Left ventricle myocardium inferior (tissue), 1 donor: ENCODE results near the gene PITRM1. TPM values are rescaled to one million over a fixed set of nuclear protein-coding genes. Genes with fewer than 3 reads are reported as not detected.

Experiments
- DNase-seq: peaks from one replicate; pipeline ENCODE4 v3.0.0-alpha.2; 2020
- H3K27ac ChIP-seq: fragments of 200-600 bp; replicated peaks from 2 replicates; pipeline ENCODE4 v1.8.0; 2021
- H3K27me3 ChIP-seq: fragments of 200-600 bp; 2 replicates; pipeline ENCODE4 v1.8.0; 2021; ENCODE audit warnings: low read depth
- H3K36me3 ChIP-seq: fragments of 200-600 bp; 2 replicates; pipeline ENCODE4 v1.8.0; 2021
- H3K4me1 ChIP-seq: fragments of 200-600 bp; 2 replicates; pipeline ENCODE4 v1.8.0; 2021
- H3K4me3 ChIP-seq: fragments of 200-600 bp; 2 replicates; pipeline ENCODE4 v1.8.0; 2021; ENCODE audit warnings: mild to moderate bottlenecking, moderate library complexity
- H3K9me3 ChIP-seq: fragments of 200-600 bp; replicated peaks from 2 replicates; pipeline ENCODE4 v1.8.0; 2021
- intact Hi-C: fragments of 100-400 bp; cut with micrococcal nuclease; formaldehyde crosslinking; loops from one replicate; pipeline ENCODE4 v1.11.0; 2022
- total RNA-seq: library from RNA; stranded (reverse); fragmentation: NEBNext Ultra II Directional; extraction: Animal tissue kit (Norgen Biotek cat#: 25700); gene quantifications from one replicate; pipeline ENCODE4 v1.2.1, GENCODE V29; 2021
- TF ChIP-seq, protein P1 (sequence below): fragments of 200-600 bp; IDR thresholded peaks from 2 replicates; pipeline ENCODE4 v1.8.0; 2021; ENCODE audit warnings: antibody characterized with exemption, mild to moderate bottlenecking, borderline replicate concordance
- donor health status: DM: no; HTN: yes; CAD: no; lungs with severe emphysema.

Gene PITRM1
- total RNA-seq, 1 donor from 2014 or later = 91.4 TPM

GRCh38 chr10:3196958-3197347 lies 24.4 kb upstream of the PITRM1 start:
- no peak for DNase-seq
- intact Hi-C loops = no loop called here

GRCh38 chr10:3196482-3196881 lies 23.9 kb upstream of the PITRM1 start:
- no peaks in the 10 kb centered on the region for H3K9me3 ChIP-seq
- peak overlapping the region; percentile 50 for H3K27ac ChIP-seq
- intact Hi-C loops = no loop called here
- peak overlapping the region; percentile 49 for H3K4me3 ChIP-seq
- H3K27me3 ChIP-seq = no peaks in the 10 kb centered on the region
- TF ChIP-seq, protein P1, sequence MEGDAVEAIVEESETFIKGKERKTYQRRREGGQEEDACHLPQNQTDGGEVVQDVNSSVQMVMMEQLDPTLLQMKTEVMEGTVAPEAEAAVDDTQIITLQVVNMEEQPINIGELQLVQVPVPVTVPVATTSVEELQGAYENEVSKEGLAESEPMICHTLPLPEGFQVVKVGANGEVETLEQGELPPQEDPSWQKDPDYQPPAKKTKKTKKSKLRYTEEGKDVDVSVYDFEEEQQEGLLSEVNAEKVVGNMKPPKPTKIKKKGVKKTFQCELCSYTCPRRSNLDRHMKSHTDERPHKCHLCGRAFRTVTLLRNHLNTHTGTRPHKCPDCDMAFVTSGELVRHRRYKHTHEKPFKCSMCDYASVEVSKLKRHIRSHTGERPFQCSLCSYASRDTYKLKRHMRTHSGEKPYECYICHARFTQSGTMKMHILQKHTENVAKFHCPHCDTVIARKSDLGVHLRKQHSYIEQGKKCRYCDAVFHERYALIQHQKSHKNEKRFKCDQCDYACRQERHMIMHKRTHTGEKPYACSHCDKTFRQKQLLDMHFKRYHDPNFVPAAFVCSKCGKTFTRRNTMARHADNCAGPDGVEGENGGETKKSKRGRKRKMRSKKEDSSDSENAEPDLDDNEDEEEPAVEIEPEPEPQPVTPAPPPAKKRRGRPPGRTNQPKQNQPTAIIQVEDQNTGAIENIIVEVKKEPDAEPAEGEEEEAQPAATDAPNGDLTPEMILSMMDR = no peak
- H3K36me3 ChIP-seq = no peaks in the 10 kb centered on the region
- peaks cover 20% of the 10 kb centered on the region for H3K4me1 ChIP-seq
- DNase-seq = no peak

More at GRCh38 chr10:3196958-3197347, 24.4 kb upstream of the PITRM1 start:
- H3K27ac ChIP-seq = peak overlapping the region; percentile 50
- TF ChIP-seq, protein P1 = no peak
- no peaks in the 10 kb centered on the region for H3K27me3 ChIP-seq
- no peaks in the 10 kb centered on the region for H3K9me3 ChIP-seq
- peak overlapping the region; percentile 49 for H3K4me3 ChIP-seq
- no peaks in the 10 kb centered on the region for H3K36me3 ChIP-seq
- peaks cover 20% of the 10 kb centered on the region for H3K4me1 ChIP-seq

- Histone ChIP-seq H3K27me3 (no peaks in the 10 kb centered on the region), H3K27ac (no peak overlapping the region), H3K4me1 (peaks cover 20% of the 10 kb centered on the region), H3K36me3 (no peaks in the 10 kb centered on the region), H3K9me3 (no peaks in the 10 kb centered on the region), H3K4me3 (no peak overlapping the region)
- intact Hi-C loops = no loop called here
- TF ChIP-seq, protein P1 = no peak
- no peak for DNase-seq
Measured at GRCh38 chr10:3195726-3196125, 23.1 kb upstream of the PITRM1 start.

DNA sequence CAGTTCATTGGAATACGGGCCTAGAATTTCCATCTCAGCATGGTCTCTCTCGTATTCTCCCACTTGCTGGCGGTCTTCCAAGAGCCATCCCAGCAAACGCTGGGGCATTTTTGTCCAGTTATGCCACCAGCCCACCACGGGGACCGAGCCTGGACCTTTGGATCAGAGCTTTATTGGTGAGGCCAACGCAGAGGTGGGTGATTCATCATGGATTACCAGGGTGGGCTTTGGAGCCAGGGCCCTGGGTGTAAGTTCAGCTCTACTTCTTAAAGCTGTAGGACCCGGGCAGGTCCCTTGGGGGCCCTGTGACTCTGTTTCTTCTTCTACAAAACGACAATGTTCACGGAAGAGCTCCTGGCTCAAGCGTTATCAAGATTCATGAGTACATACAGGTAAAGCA lies 22.7 kb upstream of the PITRM1 start:
- Histone ChIP-seq H3K4me3 (no peak overlapping the region), H3K27ac (no peak overlapping the region), H3K27me3 (no peaks in the 10 kb centered on the region), H3K36me3 (no peaks in the 10 kb centered on the region), H3K9me3 (no peaks in the 10 kb centered on the region), H3K4me1 (peaks cover 20% of the 10 kb centered on the region)
- no peak for DNase-seq
- TF ChIP-seq, protein P1 = no peak
- intact Hi-C loops = no loop called here

GRCh38 chr10:3194871-3195270 lies 22.3 kb upstream of the PITRM1 start:
- Histone ChIP-seq H3K4me1 (peaks cover 20% of the 10 kb centered on the region), H3K36me3 (no peaks in the 10 kb centered on the region), H3K9me3 (no peaks in the 10 kb centered on the region), H3K27ac (no peak overlapping the region), H3K4me3 (no peak overlapping the region), H3K27me3 (no peaks in the 10 kb centered on the region)
- intact Hi-C loops = no loop called here
- TF ChIP-seq, protein P1 = no peak
- no peak for DNase-seq

DNA sequence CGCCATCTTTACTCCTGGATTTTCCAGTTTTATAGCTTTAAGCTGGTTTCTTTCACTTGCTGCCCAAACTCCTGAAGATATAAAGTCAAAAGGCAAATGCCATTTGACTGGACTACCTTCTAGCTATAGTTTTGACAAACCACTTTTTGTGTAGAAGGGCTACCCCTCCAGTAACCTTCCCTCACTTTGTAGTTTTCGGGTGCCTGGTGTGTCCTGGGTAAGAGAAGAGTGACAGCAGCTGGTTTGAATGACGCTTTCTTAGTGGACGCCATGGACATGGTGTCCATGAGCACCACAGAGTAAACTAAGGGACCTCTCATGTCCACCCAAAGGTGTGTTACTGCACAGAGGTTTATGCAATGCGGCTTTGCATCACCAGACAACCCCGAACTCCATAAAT lies 21.2 kb upstream of the PITRM1 start:
- no peak overlapping the region for H3K4me3 ChIP-seq
- intact Hi-C loops = no loop called here
- no peaks in the 10 kb centered on the region for H3K27me3 ChIP-seq
- no peaks in the 10 kb centered on the region for H3K9me3 ChIP-seq
- H3K36me3 ChIP-seq = no peaks in the 10 kb centered on the region
- H3K4me1 ChIP-seq = peaks cover 20% of the 10 kb centered on the region
- no peak for DNase-seq
- TF ChIP-seq, protein P1 = no peak
- H3K27ac ChIP-seq = no peak overlapping the region
